Ishikawa (cell line): ENCODE results near the gene TRIM4.

Experiments used
- EGR1 ChIP-seq: IDR thresholded peaks from 2 replicates; pipeline ENCODE4 v1.6.1; 2012
- EP300 ChIP-seq: IDR thresholded peaks from 2 replicates; pipeline ENCODE4 v1.6.1; 2012; ENCODE audit warnings: borderline replicate concordance
- FOXM1 ChIP-seq: IDR thresholded peaks from 2 replicates; pipeline ENCODE4 v1.6.1; 2012; ENCODE audit warnings: low read depth, borderline replicate concordance
- NFIC ChIP-seq: IDR thresholded peaks from 2 replicates; pipeline ENCODE4 v1.6.1; 2012
- RAD21 ChIP-seq: IDR thresholded peaks from 2 replicates; pipeline ENCODE4 v1.6.1; 2012; ENCODE audit warnings: low read depth
- TAF1 ChIP-seq: IDR thresholded peaks from 2 replicates; pipeline ENCODE4 v1.6.1; 2012; ENCODE audit warnings: low read depth, mild to moderate bottlenecking
- TCF12 ChIP-seq: IDR thresholded peaks from 2 replicates; pipeline ENCODE4 v1.6.1; 2012; ENCODE audit warnings: low read depth
- TEAD4 ChIP-seq: IDR thresholded peaks from 2 replicates; pipeline ENCODE4 v1.6.1; 2012
- YY1 ChIP-seq: IDR thresholded peaks from 2 replicates; pipeline ENCODE4 v1.6.1; 2012; ENCODE audit warnings: low read depth
- ZBTB7A ChIP-seq: IDR thresholded peaks from 2 replicates; pipeline ENCODE4 v1.6.1; 2012; ENCODE audit warnings: low read depth
- TF ChIP-seq, protein P1 (sequence below): IDR thresholded peaks from 2 replicates; pipeline ENCODE4 v1.6.1; 2012; ENCODE audit warnings: low read depth, mild to moderate bottlenecking
- TF ChIP-seq, protein P2 (sequence below): IDR thresholded peaks from 2 replicates; pipeline ENCODE4 v1.6.1; 2012
- TF ChIP-seq, protein P3 (sequence below): IDR thresholded peaks from 2 replicates; pipeline ENCODE4 v1.6.1; 2012

DNA sequence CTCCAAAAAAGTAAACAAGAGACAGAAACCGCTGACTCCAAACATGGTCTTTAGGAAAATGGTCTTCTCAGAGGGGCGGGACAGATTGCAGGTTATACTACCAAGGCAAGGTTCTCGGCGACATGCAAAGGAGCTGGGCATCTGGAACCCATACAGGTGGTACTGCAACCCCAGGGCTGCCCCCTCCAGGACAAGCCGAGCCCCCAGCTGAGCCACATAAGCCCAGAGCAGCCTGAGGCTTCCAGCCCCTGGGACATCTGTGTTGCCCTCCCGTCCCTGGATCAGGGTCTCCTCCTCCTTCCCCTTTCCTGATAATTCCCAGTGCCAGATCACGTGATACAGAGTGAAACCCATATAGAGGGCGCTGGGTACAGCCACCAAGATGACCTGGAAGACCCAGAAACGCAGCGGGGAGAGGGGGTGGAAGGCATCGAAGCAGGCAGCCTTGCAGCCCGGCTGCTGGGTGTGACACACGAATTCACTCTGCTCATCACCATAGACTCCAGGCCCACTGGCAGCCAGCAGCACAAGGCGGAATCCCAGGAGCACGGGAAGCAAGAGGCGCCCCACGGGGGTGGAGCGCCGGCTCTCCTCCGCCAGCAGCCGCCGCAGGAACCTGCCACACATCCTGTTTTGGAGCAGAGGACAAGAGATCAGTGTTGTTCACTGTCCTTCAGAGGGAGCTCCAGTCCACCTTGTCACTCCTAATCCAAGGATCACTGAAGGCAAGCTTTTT lies 9.8 kb upstream of the TRIM4 start, which contains the start of gene GJC3:
- TF ChIP-seq ZBTB7A: no peak
- no peak for TF ChIP-seq EP300
- peak; percentile 36; the same call in 1 of the 2 replicates for TF ChIP-seq RAD21
- no peak for TF ChIP-seq TAF1
- TF ChIP-seq, protein P1, sequence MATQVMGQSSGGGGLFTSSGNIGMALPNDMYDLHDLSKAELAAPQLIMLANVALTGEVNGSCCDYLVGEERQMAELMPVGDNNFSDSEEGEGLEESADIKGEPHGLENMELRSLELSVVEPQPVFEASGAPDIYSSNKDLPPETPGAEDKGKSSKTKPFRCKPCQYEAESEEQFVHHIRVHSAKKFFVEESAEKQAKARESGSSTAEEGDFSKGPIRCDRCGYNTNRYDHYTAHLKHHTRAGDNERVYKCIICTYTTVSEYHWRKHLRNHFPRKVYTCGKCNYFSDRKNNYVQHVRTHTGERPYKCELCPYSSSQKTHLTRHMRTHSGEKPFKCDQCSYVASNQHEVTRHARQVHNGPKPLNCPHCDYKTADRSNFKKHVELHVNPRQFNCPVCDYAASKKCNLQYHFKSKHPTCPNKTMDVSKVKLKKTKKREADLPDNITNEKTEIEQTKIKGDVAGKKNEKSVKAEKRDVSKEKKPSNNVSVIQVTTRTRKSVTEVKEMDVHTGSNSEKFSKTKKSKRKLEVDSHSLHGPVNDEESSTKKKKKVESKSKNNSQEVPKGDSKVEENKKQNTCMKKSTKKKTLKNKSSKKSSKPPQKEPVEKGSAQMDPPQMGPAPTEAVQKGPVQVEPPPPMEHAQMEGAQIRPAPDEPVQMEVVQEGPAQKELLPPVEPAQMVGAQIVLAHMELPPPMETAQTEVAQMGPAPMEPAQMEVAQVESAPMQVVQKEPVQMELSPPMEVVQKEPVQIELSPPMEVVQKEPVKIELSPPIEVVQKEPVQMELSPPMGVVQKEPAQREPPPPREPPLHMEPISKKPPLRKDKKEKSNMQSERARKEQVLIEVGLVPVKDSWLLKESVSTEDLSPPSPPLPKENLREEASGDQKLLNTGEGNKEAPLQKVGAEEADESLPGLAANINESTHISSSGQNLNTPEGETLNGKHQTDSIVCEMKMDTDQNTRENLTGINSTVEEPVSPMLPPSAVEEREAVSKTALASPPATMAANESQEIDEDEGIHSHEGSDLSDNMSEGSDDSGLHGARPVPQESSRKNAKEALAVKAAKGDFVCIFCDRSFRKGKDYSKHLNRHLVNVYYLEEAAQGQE: no peak
- TF ChIP-seq, protein P2, sequence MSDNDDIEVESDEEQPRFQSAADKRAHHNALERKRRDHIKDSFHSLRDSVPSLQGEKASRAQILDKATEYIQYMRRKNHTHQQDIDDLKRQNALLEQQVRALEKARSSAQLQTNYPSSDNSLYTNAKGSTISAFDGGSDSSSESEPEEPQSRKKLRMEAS: no peak
- no peak for TF ChIP-seq FOXM1
- no peak for TF ChIP-seq TEAD4
- TF ChIP-seq, protein P3, sequence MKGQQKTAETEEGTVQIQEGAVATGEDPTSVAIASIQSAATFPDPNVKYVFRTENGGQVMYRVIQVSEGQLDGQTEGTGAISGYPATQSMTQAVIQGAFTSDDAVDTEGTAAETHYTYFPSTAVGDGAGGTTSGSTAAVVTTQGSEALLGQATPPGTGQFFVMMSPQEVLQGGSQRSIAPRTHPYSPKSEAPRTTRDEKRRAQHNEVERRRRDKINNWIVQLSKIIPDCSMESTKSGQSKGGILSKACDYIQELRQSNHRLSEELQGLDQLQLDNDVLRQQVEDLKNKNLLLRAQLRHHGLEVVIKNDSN: peak; percentile 73
- no peak for TF ChIP-seq TCF12
- TF ChIP-seq YY1: no peak
- TF ChIP-seq NFIC: no peak
- TF ChIP-seq EGR1: no peak
